Fibroblast of lung (primary cell): ENCODE data around the gene PRDX3. TPM values are rescaled to one million over a fixed set of nuclear protein-coding genes. Genes with fewer than 3 reads are reported as not detected.

Experiments used
- DNase-seq, 2 donors: peaks; one replicate each; pipeline versions ENCODE4 v3.0.0 to v3.0.0-alpha.2; 2010; ENCODE audit warnings: low read depth in 2 of 2
- H2AFZ ChIP-seq: 2 replicates; pipeline ENCODE4 v1.5.1; 2012; ENCODE audit warnings: low read length, control low read depth, inconsistent platforms
- H3K27ac ChIP-seq: 2 replicates; pipeline ENCODE4 v1.5.1; 2011; ENCODE audit warnings: low read length, control low read depth; ENCODE audit not compliant: insufficient read depth
- H3K27me3 ChIP-seq: 2 replicates; pipeline ENCODE4 v1.5.1; 2011; ENCODE audit warnings: mild to moderate bottlenecking, low read length; ENCODE audit not compliant: control insufficient read depth, insufficient read depth
- H3K36me3 ChIP-seq: 2 replicates; pipeline ENCODE4 v1.5.1; 2011; ENCODE audit warnings: low read length; ENCODE audit not compliant: control insufficient read depth, insufficient read depth
- H3K4me1 ChIP-seq: 2 replicates; pipeline ENCODE4 v1.5.1; 2011; ENCODE audit warnings: low read length; ENCODE audit not compliant: control insufficient read depth, insufficient read depth; ENCODE audit errors: extremely low read depth
- H3K4me2 ChIP-seq: 2 replicates; pipeline ENCODE4 v1.5.1; 2011; ENCODE audit warnings: low read length, control low read depth; ENCODE audit not compliant: insufficient read depth; ENCODE audit errors: extremely low read depth
- H3K4me3 ChIP-seq, 4 experiments: fragments of 200-600 bp in 1 of 4; sonication (generic) in 1 of 4; replicated peaks in 1 of 4; 2 replicates each; pipeline ENCODE4 v1.5.1; 2011 to 2016; ENCODE audit warnings: low read length in 4 of 4, low read depth in 3 of 4, mild to moderate bottlenecking in 3 of 4, control low read depth in 2 of 4, inconsistent platforms in 1 of 4, mixed read lengths in 1 of 4; ENCODE audit not compliant: insufficient read depth in 1 of 4; ENCODE audit errors: control extremely low read depth in 1 of 4
- H3K79me2 ChIP-seq: 2 replicates; pipeline ENCODE4 v1.5.1; 2012; ENCODE audit warnings: mild to moderate bottlenecking, low read length, inconsistent platforms; ENCODE audit not compliant: control insufficient read depth, insufficient read depth
- H3K9ac ChIP-seq: 2 replicates; pipeline ENCODE4 v1.5.1; 2011; ENCODE audit warnings: mild to moderate bottlenecking, low read length, control low read depth; ENCODE audit not compliant: insufficient read depth
- H3K9me3 ChIP-seq: 2 replicates; pipeline ENCODE4 v1.5.1; 2012; ENCODE audit warnings: low read depth, low read length; ENCODE audit not compliant: control insufficient read depth, insufficient read depth
- H4K20me1 ChIP-seq: 2 replicates; pipeline ENCODE4 v1.5.1; 2011; ENCODE audit warnings: low read length; ENCODE audit not compliant: control insufficient read depth, insufficient read depth; ENCODE audit errors: extremely low read depth
- CTCF ChIP-seq, 2 donors: IDR thresholded peaks in 1 of 2; conservative IDR thresholded peaks in 1 of 2; 1 replicate in 1 of 2; 2 replicates in 1 of 2; pipeline ENCODE4 v1.5.1; 2011 to 2012; ENCODE audit warnings: low read length in 2 of 2, control low read depth in 1 of 2, inconsistent platforms in 1 of 2, low read depth in 1 of 2, mild to moderate bottlenecking in 1 of 2
- EZH2 ChIP-seq: IDR thresholded peaks from 2 replicates; pipeline ENCODE4 v1.5.1; 2012; ENCODE audit warnings: low read length, control low read depth, mild to moderate bottlenecking; ENCODE audit errors: missing control alignments
- polyA plus RNA-seq, 2 donors: library from polyadenylated mRNA; depleted of rRNA in 1 of 2; stranded (reverse) in 1 of 2; unstranded in 1 of 2; fragments of >200 nt; gene quantifications; 2 replicates each; pipeline ENCODE4 v1.2.1, GENCODE V29; 2011 to 2012; ENCODE audit warnings: missing spikeins in 1 of 2
- total RNA-seq: library from RNA; depleted of rRNA; stranded (reverse); fragments of >200 nt; gene quantifications from 2 replicates; pipeline ENCODE4 v1.2.1, GENCODE V29; 2014

The PRDX3 gene
- total and polyA plus RNA-seq, 2 donors (not counting 1 experiment from before 2014, with no cell fraction given), result 287 to 303 TPM

- H3K4me2 ChIP-seq, result peak overlapping the region; percentile 89
- peak overlapping the region; percentile 92 for H3K9ac ChIP-seq
- H3K27me3 ChIP-seq, result no peaks in the 10 kb centered on the region
- H3K9me3 ChIP-seq, result no peaks in the 10 kb centered on the region
- no peaks in the 10 kb centered on the region for H4K20me1 ChIP-seq
- peak overlapping the region; percentile 84 for H3K27ac ChIP-seq
- no peak overlapping the region for H2AFZ ChIP-seq
- DNase-seq, result peak; percentile 64 to 69
- peaks cover 18% of the 10 kb centered on the region for H3K4me1 ChIP-seq
- H3K79me2 ChIP-seq, result peaks cover 50% of the 10 kb centered on the region
- no peak for TF ChIP-seq CTCF (conservative IDR thresholded peaks at IDR 0.05 in 1 of 2, IDR thresholded peaks at IDR 0.05 in 1 of 2; ENCODE audit: low read depth in 1 of 2, low read length in 2 of 2)
- TF ChIP-seq EZH2, result no peak
- no peaks in the 10 kb centered on the region for H3K36me3 ChIP-seq
- H3K4me3 ChIP-seq, result peak overlapping the region; percentile 58 to 98 (median 85)
Observed at GRCh38 chr10:119207713-119208552, 29.3 kb upstream of the PRDX3 start.

- no peak for TF ChIP-seq EZH2
- TF ChIP-seq CTCF (conservative IDR thresholded peaks at IDR 0.05 in 1 of 2, IDR thresholded peaks at IDR 0.05 in 1 of 2; ENCODE audit: low read depth in 1 of 2, low read length in 2 of 2), result no peak
- peaks cover 20% of the 10 kb centered on the region for H3K4me1 ChIP-seq
- peak within 1 kb of the TSS; percentile 84 for H3K27ac ChIP-seq
Observed at GRCh38 chr10:119207366-119207666, 28.7 kb upstream of the PRDX3 start, which contains the start of gene GRK5. Gene GRK5, plus strand, starts transcription at chr10:119207571. Its CDS starts 347 bp downstream, at chr10:119207918.

GRCh38 chr10:119206603-119207365 is 28.2 kb upstream of the PRDX3 start:
- no peaks in the 10 kb centered on the region for H3K27me3 ChIP-seq
- H4K20me1 ChIP-seq, result no peaks in the 10 kb centered on the region
- peak; percentile 57 to 60 for DNase-seq
- H3K9ac ChIP-seq, result peak overlapping the region; percentile 81
- H3K9me3 ChIP-seq, result no peaks in the 10 kb centered on the region
- peak overlapping the region; percentile 62 for H3K4me2 ChIP-seq
- H3K36me3 ChIP-seq, result no peaks in the 10 kb centered on the region
- peak overlapping the region; percentile 74 for H3K27ac ChIP-seq
- H3K79me2 ChIP-seq, result peaks cover 39% of the 10 kb centered on the region
- TF ChIP-seq CTCF (conservative IDR thresholded peaks at IDR 0.05 in 1 of 2, IDR thresholded peaks at IDR 0.05 in 1 of 2; ENCODE audit: low read depth in 1 of 2, low read length in 2 of 2) (peak in 1 of 2 donors; percentile 30), EZH2 (no peak)
- peak overlapping the region; percentile 14 to 62 (median 46) for H3K4me3 ChIP-seq
- no peak overlapping the region for H2AFZ ChIP-seq
- peaks cover 19% of the 10 kb centered on the region for H3K4me1 ChIP-seq

More at GRCh38 chr10:119207366-119207666, 28.7 kb upstream of the PRDX3 start, which contains the start of gene GRK5:
- H3K36me3 ChIP-seq, result no peaks in the 10 kb centered on the region
- peak; percentile 95 to 98 for DNase-seq
- H3K79me2 ChIP-seq, result peaks cover 44% of the 10 kb centered on the region
- no peaks in the 10 kb centered on the region for H4K20me1 ChIP-seq
- H3K9me3 ChIP-seq, result no peaks in the 10 kb centered on the region
- H3K27me3 ChIP-seq, result no peaks in the 10 kb centered on the region
- no peak within 1 kb of the TSS for H2AFZ ChIP-seq
- H3K4me2 ChIP-seq, result peak within 1 kb of the TSS; percentile 89
- peak within 1 kb of the TSS; percentile 58 to 98 (median 85) for H3K4me3 ChIP-seq
- peak within 1 kb of the TSS; percentile 92 for H3K9ac ChIP-seq
